Nephron (organoid): ENCODE measurements around the gene NRK.
"Not testable (repeated sequence)": the region's sequence is repeated elsewhere in the genome, so short reads cannot be mapped to it uniquely, and the experiment has no call there.

Experiments used
- H3K27ac Mint-ChIP-seq, 3 experiments: 2 replicates each; pipeline ENCODE4 v1.8.0; 2020; ENCODE audit warnings: mixed read lengths in 3 of 3, mild to moderate bottlenecking in 2 of 3, moderate library complexity in 1 of 3
- H3K27me3 Mint-ChIP-seq: 2 replicates; pipeline ENCODE4 v1.8.0; 2021; ENCODE audit warnings: low read depth, mild to moderate bottlenecking, moderate library complexity, mixed read lengths
- H3K36me3 Mint-ChIP-seq: 2 replicates; pipeline ENCODE4 v1.8.0; 2020; ENCODE audit warnings: low read depth, mixed read lengths
- H3K4me1 Mint-ChIP-seq: 2 replicates; pipeline ENCODE4 v1.8.0; 2020; ENCODE audit warnings: mixed read lengths
- H3K4me3 Mint-ChIP-seq, 3 experiments: 2 replicates each; pipeline ENCODE4 v1.8.0; 2020; ENCODE audit warnings: mild to moderate bottlenecking in 3 of 3, mixed read lengths in 3 of 3, moderate library complexity in 2 of 3
- H3K9me3 Mint-ChIP-seq: 2 replicates; pipeline ENCODE4 v1.8.0; 2020; ENCODE audit warnings: mixed read lengths
- CTCF ChIP-seq, 3 experiments: fragments of 200-600 bp; sonication (generic); IDR thresholded peaks; one replicate each; pipeline ENCODE4 v1.5.0; 2021; ENCODE audit warnings: antibody characterized with exemption in 3 of 3; ENCODE audit not compliant: unreplicated experiment in 3 of 3

Gene NRK

GRCh38 chrX:105822138-105823091, at the start of gene NRK:
TSS of gene NRK (plus strand) at chrX:105822539. CDS start at chrX:105822846, 307 bp downstream.
- H3K4me1 Mint-ChIP-seq = peaks cover 43% of the 10 kb centered on the region
- H3K36me3 Mint-ChIP-seq = no peaks in the 10 kb centered on the region
- peak within 1 kb of the TSS; percentile 92 to 95 (median 94) for H3K27ac Mint-ChIP-seq
- peak within 1 kb of the TSS; percentile 90 to 95 (median 94) for H3K4me3 Mint-ChIP-seq
- peaks cover 4% of the 10 kb centered on the region for H3K9me3 Mint-ChIP-seq
- H3K27me3 Mint-ChIP-seq = peaks cover 13% of the 10 kb centered on the region
- no peak for TF ChIP-seq CTCF (IDR thresholded peaks at IDR 0.05; ENCODE audit: unreplicated experiment in 3 of 3)

- Mint-ChIP-seq H3K4me3 (no peak overlapping the region), H3K27ac (peak overlapping the region; percentile 70 to 98 (median 92)), H3K4me1 (peaks cover 63% of the 10 kb centered on the region), H3K27me3 (peaks cover 3% of the 10 kb centered on the region), H3K36me3 (no peaks in the 10 kb centered on the region), H3K9me3 (no peaks in the 10 kb centered on the region)
- no peak for TF ChIP-seq CTCF (IDR thresholded peaks at IDR 0.05; ENCODE audit: unreplicated experiment in 3 of 3)
Observed at GRCh38 chrX:105773801-105774200, 48.5 kb upstream of the NRK start.

GRCh38 chrX:105775679-105776078, 46.7 kb upstream of the NRK start:
- no peak overlapping the region for H3K4me3 Mint-ChIP-seq

GRCh38 chrX:105781804-105782203, 40.5 kb upstream of the NRK start:
- Mint-ChIP-seq H3K36me3 (no peaks in the 10 kb centered on the region), H3K4me1 (peaks cover 17% of the 10 kb centered on the region), H3K4me3 (no peak overlapping the region), H3K27me3 (no peaks in the 10 kb centered on the region), H3K9me3 (peaks cover 3% of the 10 kb centered on the region), H3K27ac (peak overlapping the region in 2 of 3 experiments; percentile 80 to 84)
- TF ChIP-seq CTCF (IDR thresholded peaks at IDR 0.05; ENCODE audit: unreplicated experiment in 3 of 3) = no peak

More at GRCh38 chrX:105775679-105776078, 46.7 kb upstream of the NRK start:
- TF ChIP-seq CTCF (IDR thresholded peaks at IDR 0.05; ENCODE audit: unreplicated experiment in 3 of 3) = no peak
- peaks cover 3% of the 10 kb centered on the region for H3K27me3 Mint-ChIP-seq
- H3K9me3 Mint-ChIP-seq = no peaks in the 10 kb centered on the region
- H3K36me3 Mint-ChIP-seq = no peaks in the 10 kb centered on the region
- H3K4me1 Mint-ChIP-seq = peaks cover 52% of the 10 kb centered on the region
- H3K27ac Mint-ChIP-seq = peak overlapping the region; percentile 83 to 98 (median 94)

GRCh38 chrX:105796877-105797276, 25.5 kb upstream of the NRK start:
- H3K27me3 Mint-ChIP-seq = not testable (repeated sequence)
- peak overlapping the region in 1 of 3 experiments; percentile 48 for H3K27ac Mint-ChIP-seq

GRCh38 chrX:105803891-105804290, 18.4 kb upstream of the NRK start:
- Mint-ChIP-seq H3K27ac (no peak overlapping the region), H3K9me3 (peaks cover 20% of the 10 kb centered on the region), H3K4me1 (no peaks in the 10 kb centered on the region), H3K27me3 (no peaks in the 10 kb centered on the region), H3K36me3 (no peaks in the 10 kb centered on the region), H3K4me3 (no peak overlapping the region)
- no peak for TF ChIP-seq CTCF (IDR thresholded peaks at IDR 0.05; ENCODE audit: unreplicated experiment in 3 of 3)

More at GRCh38 chrX:105796877-105797276, 25.5 kb upstream of the NRK start:
- not testable (repeated sequence) for H3K9me3 Mint-ChIP-seq, H3K36me3 Mint-ChIP-seq, H3K4me1 Mint-ChIP-seq
- H3K4me3 Mint-ChIP-seq = peak overlapping the region; percentile 58 to 76 (median 64)

GRCh38 chrX:105805655-105806054, 16.7 kb upstream of the NRK start:
- not testable (repeated sequence) for H3K27ac Mint-ChIP-seq, H3K36me3 Mint-ChIP-seq, H3K4me3 Mint-ChIP-seq, H3K4me1 Mint-ChIP-seq, H3K27me3 Mint-ChIP-seq
- peaks cover 30% of the 10 kb centered on the region for H3K9me3 Mint-ChIP-seq
